Fibroblast of skin of abdomen (primary cell): ENCODE measurements around the gene EYA3.

ENCODE experiments used
- DNase-seq: peaks from one replicate; pipeline ENCODE4 v3.0.0-alpha.2; 2013

EYA3 gene

GRCh38 chr1:28112388-28113241 is 24.2 kb upstream of the EYA3 start:
- DNase-seq: peak; percentile 44

GRCh38 chr1:28111157-28111556 is 22.7 kb upstream of the EYA3 start:
- no peak for DNase-seq

- DNase-seq: no peak
Observed at GRCh38 chr1:28110555-28110954, 22.1 kb upstream of the EYA3 start.

- no peak for DNase-seq
Observed at GRCh38 chr1:28109639-28110038, 21.2 kb upstream of the EYA3 start.

- no peak for DNase-seq
Observed at GRCh38 chr1:28108001-28108400, 19.6 kb upstream of the EYA3 start.

GRCh38 chr1:28104866-28105467 is 16.6 kb upstream of the EYA3 start:
- peak; percentile 51 for DNase-seq

- no peak for DNase-seq
Observed at GRCh38 chr1:28102189-28102588, 13.8 kb upstream of the EYA3 start.

GRCh38 chr1:28099050-28099769 is 10.8 kb upstream of the EYA3 start:
- DNase-seq: no peak

GRCh38 chr1:28097100-28097472 is 8.7 kb upstream of the EYA3 start:
- DNase-seq: no peak

GRCh38 chr1:28096210-28097099 is 8.0 kb upstream of the EYA3 start:
- DNase-seq: no peak

- DNase-seq: peak; percentile 57
Observed at GRCh38 chr1:28091043-28091781, 2.8 kb upstream of the EYA3 start.

- peak; percentile 6 for DNase-seq
Observed at GRCh38 chr1:28087614-28088167, 719 bp downstream of the EYA3 start.

- no peak for DNase-seq
Observed at GRCh38 chr1:28086651-28087050, 1.8 kb downstream of the EYA3 start.

GRCh38 chr1:28085129-28085528 is 3.3 kb downstream of the EYA3 start:
- DNase-seq: no peak

GRCh38 chr1:28083876-28084275 is 4.5 kb downstream of the EYA3 start:
- DNase-seq: no peak

GRCh38 chr1:28078680-28079626 is 9.5 kb downstream of the EYA3 start:
- DNase-seq: peak; percentile 80

GRCh38 chr1:28078262-28078661 is 10.1 kb downstream of the EYA3 start:
- DNase-seq: no peak

GRCh38 chr1:28074892-28075511 is 13.4 kb downstream of the EYA3 start:
- no peak for DNase-seq

- no peak for DNase-seq
Observed at GRCh38 chr1:28073867-28074266, 14.5 kb downstream of the EYA3 start.

- DNase-seq: no peak
Observed at GRCh38 chr1:28071813-28072212, 16.6 kb downstream of the EYA3 start.
